Testis (tissue), 2 donors: Measurements from ENCODE around the gene LDLRAD4.

ENCODE experiments used
- POLR2A ChIP-seq: fragments of 450-650 bp; IDR thresholded peaks from one replicate; pipeline ENCODE4 v1.6.1; 2017; ENCODE audit warnings: antibody characterized with exemption, mild to moderate bottlenecking, moderate library complexity
- TF ChIP-seq, protein P1 (sequence below), 3 experiments: fragments of 450-650 bp in 2 of 3; fragments of 200-600 bp in 1 of 3; sonication (generic) in 1 of 3; IDR thresholded peaks; one replicate each; pipeline ENCODE4 v1.5.1; 2016 to 2019; ENCODE audit warnings: antibody characterized with exemption in 3 of 3, mild to moderate bottlenecking in 2 of 3, moderate library complexity in 1 of 3

DNA sequence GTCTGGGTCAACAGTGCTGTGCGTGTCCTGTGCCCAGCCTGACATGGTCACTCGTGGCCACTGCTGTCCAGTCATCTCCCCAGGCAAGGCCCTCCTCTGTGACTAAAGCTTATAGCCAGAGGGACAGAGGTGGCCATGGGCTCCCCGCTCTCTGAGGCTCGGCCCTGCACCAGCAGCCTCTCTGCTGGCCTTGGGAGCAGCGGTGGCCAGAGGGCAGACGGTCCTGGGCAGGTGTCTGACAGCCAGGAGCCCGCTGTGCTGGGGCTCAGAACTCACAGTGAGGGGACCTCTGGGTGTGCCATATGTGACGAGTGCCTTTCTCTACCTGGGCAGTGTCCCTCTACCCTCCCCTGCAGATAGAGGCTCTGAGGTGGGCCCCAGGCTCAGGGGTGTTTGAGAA lies 409.1 kb downstream of the LDLRAD4 start:
- TF ChIP-seq, protein P1, sequence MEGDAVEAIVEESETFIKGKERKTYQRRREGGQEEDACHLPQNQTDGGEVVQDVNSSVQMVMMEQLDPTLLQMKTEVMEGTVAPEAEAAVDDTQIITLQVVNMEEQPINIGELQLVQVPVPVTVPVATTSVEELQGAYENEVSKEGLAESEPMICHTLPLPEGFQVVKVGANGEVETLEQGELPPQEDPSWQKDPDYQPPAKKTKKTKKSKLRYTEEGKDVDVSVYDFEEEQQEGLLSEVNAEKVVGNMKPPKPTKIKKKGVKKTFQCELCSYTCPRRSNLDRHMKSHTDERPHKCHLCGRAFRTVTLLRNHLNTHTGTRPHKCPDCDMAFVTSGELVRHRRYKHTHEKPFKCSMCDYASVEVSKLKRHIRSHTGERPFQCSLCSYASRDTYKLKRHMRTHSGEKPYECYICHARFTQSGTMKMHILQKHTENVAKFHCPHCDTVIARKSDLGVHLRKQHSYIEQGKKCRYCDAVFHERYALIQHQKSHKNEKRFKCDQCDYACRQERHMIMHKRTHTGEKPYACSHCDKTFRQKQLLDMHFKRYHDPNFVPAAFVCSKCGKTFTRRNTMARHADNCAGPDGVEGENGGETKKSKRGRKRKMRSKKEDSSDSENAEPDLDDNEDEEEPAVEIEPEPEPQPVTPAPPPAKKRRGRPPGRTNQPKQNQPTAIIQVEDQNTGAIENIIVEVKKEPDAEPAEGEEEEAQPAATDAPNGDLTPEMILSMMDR (IDR thresholded peaks at IDR 0.05): no peak
- TF ChIP-seq POLR2A: no peak
